GM12878 (cell line): ENCODE measurements around the gene KLHL15. TPM values are rescaled to one million over a fixed set of nuclear protein-coding genes. Genes with fewer than 3 reads are reported as not detected.

ENCODE experiments used
- ATAC-seq: fragments of 200-7000 bp; cut with Tn5 transposase; 3 replicates; pipeline ENCODE4 v1.9.1; 2020; ENCODE audit warnings: mild to moderate bottlenecking, moderate library complexity
- BruUV-seq: library from RNA; stranded (reverse); fragments of 400-500 nt; replicated peaks from 2 replicates; lab custom pipeline; 2021; lab: Mats Ljungman, UMichigan
- CTCF ChIA-PET: fragments of 300-600 bp; sonication (Branson Sonifier 250); formaldehyde crosslinking; extraction: SDS; loops from one replicate; lab custom pipeline; 2021; ENCODE audit warnings: inconsistent platforms; lab: Yijun Ruan, JAX
- POLR2A ChIA-PET: fragments of 350-600 bp; formaldehyde crosslinking; extraction: SDS; loops from one replicate; lab custom pipeline; 2021; ENCODE audit warnings: inconsistent platforms; lab: Charles Lee
- RAD21 ChIA-PET: fragments of 300-600 bp; sonication (Branson Sonifier 250); formaldehyde crosslinking; loops from one replicate; lab custom pipeline; 2023; ENCODE audit warnings: antibody characterized with exemption; ENCODE audit not compliant: unreplicated experiment; lab: Charles Lee
- SMC1A ChIA-PET: fragments of 300-600 bp; sonication (Branson Sonifier 250); formaldehyde crosslinking; loops from one replicate; lab custom pipeline; 2023; ENCODE audit not compliant: unreplicated experiment, uncharacterized antibody; lab: Charles Lee
- DNase-seq: peaks from one replicate; pipeline ENCODE4 v3.0.0-alpha.2; 2011; ENCODE audit warnings: low read depth, low spot score
- FAIRE-seq: peaks from 3 replicates; lab custom pipeline; 2011; peaks lifted over from hg19 to GRCh38; lab: Jason Lieb, UNC
- H2AFZ ChIP-seq: 2 replicates; pipeline ENCODE4 v1.6.0; 2011; ENCODE audit warnings: low read depth, low read length, control low read depth; ENCODE audit not compliant: control insufficient read depth
- H3K27ac ChIP-seq: 2 replicates; pipeline ENCODE4 v1.5.1; 2011; ENCODE audit warnings: control low read depth; ENCODE audit not compliant: control insufficient read depth, insufficient read depth
- H3K27me3 ChIP-seq, 2 experiments: replicated peaks in 1 of 2; 2 replicates each; pipeline versions ENCODE4 v1.6.0 to v1.6.1; 2011; ENCODE audit warnings: low read length in 1 of 2; ENCODE audit not compliant: control insufficient read depth in 2 of 2, insufficient read depth in 2 of 2
- H3K36me3 ChIP-seq, 2 experiments: 2 replicates each; pipeline ENCODE4 v1.5.1; 2011; ENCODE audit warnings: low read length in 1 of 2; ENCODE audit not compliant: control insufficient read depth in 2 of 2, insufficient read depth in 2 of 2
- H3K4me1 ChIP-seq: 2 replicates; pipeline ENCODE4 v1.6.1; 2011; ENCODE audit warnings: mild to moderate bottlenecking, low read length, moderate library complexity, mixed read lengths; ENCODE audit not compliant: control insufficient read depth, insufficient read depth
- H3K4me2 ChIP-seq: 2 replicates; pipeline ENCODE4 v1.6.0; 2011; ENCODE audit warnings: control low read depth; ENCODE audit not compliant: control insufficient read depth, insufficient read depth
- H3K4me3 ChIP-seq: fragments of 200-600 bp; sonication (generic); 2 replicates; pipeline ENCODE4 v1.5.1; 2016
- H3K79me2 ChIP-seq: 2 replicates; pipeline ENCODE4 v1.6.0; 2011; ENCODE audit warnings: low read length; ENCODE audit not compliant: control insufficient read depth, insufficient read depth
- H3K9ac ChIP-seq: 2 replicates; pipeline ENCODE4 v1.8.0; 2011; ENCODE audit warnings: low read length, control low read depth, mixed read lengths; ENCODE audit not compliant: control insufficient read depth, insufficient read depth
- H3K9me3 ChIP-seq: replicated peaks from 3 replicates; pipeline ENCODE4 v1.5.1; 2011; ENCODE audit warnings: mild to moderate bottlenecking, low read length; ENCODE audit not compliant: control insufficient read depth, insufficient read depth
- H4K20me1 ChIP-seq: 2 replicates; pipeline ENCODE4 v1.6.0; 2011; ENCODE audit not compliant: control insufficient read depth, insufficient read depth
- CHD1 ChIP-seq: IDR thresholded peaks from 2 replicates; pipeline ENCODE4 v1.6.1; 2012; ENCODE audit warnings: low read depth, low read length, improper control_type of control experiment
- CREM ChIP-seq: IDR thresholded peaks from 2 replicates; pipeline ENCODE4 v1.6.1; 2014; ENCODE audit warnings: antibody characterized with exemption, low read depth
- KAT2A ChIP-seq: conservative IDR thresholded peaks from 2 replicates; pipeline ENCODE4 v1.6.1; 2011; ENCODE audit warnings: low read depth, low read length; ENCODE audit not compliant: control insufficient read depth
- MTA2 ChIP-seq: fragments of 450-650 bp; IDR thresholded peaks from 2 replicates; pipeline ENCODE4 v1.6.1; 2016; ENCODE audit warnings: low read depth, mild to moderate bottlenecking, moderate library complexity
- PML ChIP-seq: IDR thresholded peaks from 2 replicates; pipeline ENCODE4 v1.6.1; 2012; ENCODE audit warnings: low read length, inconsistent platforms
- RCOR1 ChIP-seq: conservative IDR thresholded peaks from 2 replicates; pipeline ENCODE4 v1.6.1; 2012; ENCODE audit warnings: low read depth, low read length, improper control_type of control experiment
- SIN3A ChIP-seq: IDR thresholded peaks from 2 replicates; pipeline ENCODE4 v1.6.1; 2012; ENCODE audit warnings: low read depth, low read length, improper control_type of control experiment
- TCF7 ChIP-seq: IDR thresholded peaks from 2 replicates; pipeline ENCODE4 v1.6.1; 2014; ENCODE audit warnings: antibody characterized with exemption, borderline replicate concordance
- WGBS: methylation state at CpG from one replicate; pipeline ENCODE4 v1.1.6; 2016; ENCODE audit warnings: low lambda C conversion rate; ENCODE audit not compliant: insufficient replicate concordance, insufficient coverage; ENCODE audit errors: missing lambda C conversion rate; 5-methylcytosine and 5-hydroxymethylcytosine counted together
- in situ Hi-C: fragments of 300-500 bp; cut with MboI; formaldehyde crosslinking; loops from 9 replicates; pipeline ENCODE4 v1.14.3; 2018; ENCODE audit warnings: mixed read lengths
- intact Hi-C: fragments of 100-400 bp; cut with micrococcal nuclease; formaldehyde crosslinking; loops from one replicate; pipeline ENCODE4 v1.14.2; 2022; ENCODE audit not compliant: unreplicated experiment
- polyA plus RNA-seq, 11 experiments: library from polyadenylated mRNA; depleted of rRNA in 4 of 11; unstranded in 6 of 11; stranded (reverse) in 5 of 11; fragments of >200 nt; fragmentation: Nextera tagmentation in 4 of 11; fragmentation: Illumina TruSeq in 1 of 11; extraction: Ambion mirVana in 4 of 11; extraction: Trizol in 1 of 11; gene quantifications; 1 replicate in 1 of 11; 2 replicates in 10 of 11; pipeline versions ENCODE4 v1.2.1 to v1.2.3, GENCODE V29; 2011 to 2016; ENCODE audit warnings: inconsistent platforms in 2 of 11, missing spikeins in 2 of 11, low read depth in 1 of 11
- total RNA-seq, 4 experiments: library from RNA; depleted of rRNA in 3 of 4; stranded (reverse); fragments of >200 nt in 3 of 4; fragmentation: Illumina TruSeq in 1 of 4; extraction: Trizol in 1 of 4; gene quantifications; 2 replicates each; pipeline versions ENCODE4 v1.2.1 to v1.2.3, GENCODE V29; 2013 to 2021
- TF ChIP-seq, protein P1 (sequence below): fragments of 450-650 bp; IDR thresholded peaks from 2 replicates; pipeline ENCODE4 v1.6.1; 2017; ENCODE audit warnings: mild to moderate bottlenecking, moderate library complexity
- TF ChIP-seq, protein P2 (sequence below): IDR thresholded peaks from 2 replicates; pipeline ENCODE4 v1.6.1; 2012; ENCODE audit warnings: low read depth, low read length, improper control_type of control experiment
- TF ChIP-seq, protein P3 (sequence below): IDR thresholded peaks from 2 replicates; pipeline ENCODE4 v1.6.1; 2011; ENCODE audit warnings: mild to moderate bottlenecking, low read depth, low read length, moderate library complexity; ENCODE audit not compliant: insufficient replicate concordance
- TF ChIP-seq, protein P4 (sequence below): fragments of 450-650 bp; IDR thresholded peaks from 2 replicates; pipeline ENCODE4 v1.6.1; 2014; ENCODE audit warnings: mild to moderate bottlenecking

Gene KLHL15
- total and polyA plus RNA-seq, 10 of the 15 experiments (the other 5 are each of a cell fraction or from before 2014, with no cell fraction given): 1.4 to 7.0 (median 3.7) TPM

DNA sequence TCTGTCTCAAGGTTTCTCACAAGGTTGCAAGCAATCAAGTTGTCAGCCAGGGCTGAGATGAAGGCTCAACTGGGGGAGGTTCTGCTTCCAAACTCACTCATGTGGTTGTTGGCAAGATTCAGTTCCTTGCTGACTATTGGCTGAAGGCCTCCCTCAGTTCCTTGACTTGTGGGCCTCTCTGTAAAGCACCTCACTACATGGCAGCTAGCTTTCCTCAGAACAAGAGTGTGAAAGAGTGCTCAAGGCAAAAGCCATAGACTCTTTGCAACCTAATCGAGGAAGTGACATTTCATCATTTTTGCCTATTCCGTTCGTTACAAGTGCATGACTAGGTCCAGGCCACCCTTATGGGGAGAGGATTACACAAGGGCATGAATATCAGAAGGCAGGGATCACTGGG lies 67.2 kb downstream of the KLHL15 start:
- intact Hi-C loops: no loop called here

More for the DNA sequence above, 67.2 kb downstream of the KLHL15 start:
- Histone ChIP-seq H3K79me2 (no peaks in the 10 kb centered on the region), H2AFZ (no peak overlapping the region), H4K20me1 (no peaks in the 10 kb centered on the region), H3K36me3 (no peaks in the 10 kb centered on the region), H3K27ac (no peak overlapping the region), H3K27me3 (no peaks in the 10 kb centered on the region), H3K4me1 (no peaks in the 10 kb centered on the region), H3K4me3 (no peak overlapping the region), H3K9me3 (no peaks in the 10 kb centered on the region), H3K4me2 (no peak overlapping the region), H3K9ac (no peak overlapping the region)
- SMC1A ChIA-PET: no interaction called here
- DNase-seq (no peak), FAIRE-seq (no peak), ATAC-seq (no peak)
- in situ Hi-C loops: no loop called here
- CTCF ChIA-PET: no interaction called here
- TF ChIP-seq CHD1 (no peak), RCOR1 (no peak), PML (no peak), MTA2 (no peak), KAT2A (no peak), SIN3A (no peak), TCF7 (no peak), CREM (no peak)
- TF ChIP-seq, protein P1, sequence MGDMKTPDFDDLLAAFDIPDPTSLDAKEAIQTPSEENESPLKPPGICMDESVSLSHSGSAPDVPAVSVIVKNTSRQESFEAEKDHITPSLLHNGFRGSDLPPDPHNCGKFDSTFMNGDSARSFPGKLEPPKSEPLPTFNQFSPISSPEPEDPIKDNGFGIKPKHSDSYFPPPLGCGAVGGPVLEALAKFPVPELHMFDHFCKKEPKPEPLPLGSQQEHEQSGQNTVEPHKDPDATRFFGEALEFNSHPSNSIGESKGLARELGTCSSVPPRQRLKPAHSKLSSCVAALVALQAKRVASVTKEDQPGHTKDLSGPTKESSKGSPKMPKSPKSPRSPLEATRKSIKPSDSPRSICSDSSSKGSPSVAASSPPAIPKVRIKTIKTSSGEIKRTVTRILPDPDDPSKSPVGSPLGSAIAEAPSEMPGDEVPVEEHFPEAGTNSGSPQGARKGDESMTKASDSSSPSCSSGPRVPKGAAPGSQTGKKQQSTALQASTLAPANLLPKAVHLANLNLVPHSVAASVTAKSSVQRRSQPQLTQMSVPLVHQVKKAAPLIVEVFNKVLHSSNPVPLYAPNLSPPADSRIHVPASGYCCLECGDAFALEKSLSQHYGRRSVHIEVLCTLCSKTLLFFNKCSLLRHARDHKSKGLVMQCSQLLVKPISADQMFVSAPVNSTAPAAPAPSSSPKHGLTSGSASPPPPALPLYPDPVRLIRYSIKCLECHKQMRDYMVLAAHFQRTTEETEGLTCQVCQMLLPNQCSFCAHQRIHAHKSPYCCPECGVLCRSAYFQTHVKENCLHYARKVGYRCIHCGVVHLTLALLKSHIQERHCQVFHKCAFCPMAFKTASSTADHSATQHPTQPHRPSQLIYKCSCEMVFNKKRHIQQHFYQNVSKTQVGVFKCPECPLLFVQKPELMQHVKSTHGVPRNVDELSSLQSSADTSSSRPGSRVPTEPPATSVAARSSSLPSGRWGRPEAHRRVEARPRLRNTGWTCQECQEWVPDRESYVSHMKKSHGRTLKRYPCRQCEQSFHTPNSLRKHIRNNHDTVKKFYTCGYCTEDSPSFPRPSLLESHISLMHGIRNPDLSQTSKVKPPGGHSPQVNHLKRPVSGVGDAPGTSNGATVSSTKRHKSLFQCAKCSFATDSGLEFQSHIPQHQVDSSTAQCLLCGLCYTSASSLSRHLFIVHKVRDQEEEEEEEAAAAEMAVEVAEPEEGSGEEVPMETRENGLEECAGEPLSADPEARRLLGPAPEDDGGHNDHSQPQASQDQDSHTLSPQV: no peak
- TF ChIP-seq, protein P2, sequence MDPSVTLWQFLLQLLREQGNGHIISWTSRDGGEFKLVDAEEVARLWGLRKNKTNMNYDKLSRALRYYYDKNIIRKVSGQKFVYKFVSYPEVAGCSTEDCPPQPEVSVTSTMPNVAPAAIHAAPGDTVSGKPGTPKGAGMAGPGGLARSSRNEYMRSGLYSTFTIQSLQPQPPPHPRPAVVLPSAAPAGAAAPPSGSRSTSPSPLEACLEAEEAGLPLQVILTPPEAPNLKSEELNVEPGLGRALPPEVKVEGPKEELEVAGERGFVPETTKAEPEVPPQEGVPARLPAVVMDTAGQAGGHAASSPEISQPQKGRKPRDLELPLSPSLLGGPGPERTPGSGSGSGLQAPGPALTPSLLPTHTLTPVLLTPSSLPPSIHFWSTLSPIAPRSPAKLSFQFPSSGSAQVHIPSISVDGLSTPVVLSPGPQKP: no peak
- TF ChIP-seq, protein P3, sequence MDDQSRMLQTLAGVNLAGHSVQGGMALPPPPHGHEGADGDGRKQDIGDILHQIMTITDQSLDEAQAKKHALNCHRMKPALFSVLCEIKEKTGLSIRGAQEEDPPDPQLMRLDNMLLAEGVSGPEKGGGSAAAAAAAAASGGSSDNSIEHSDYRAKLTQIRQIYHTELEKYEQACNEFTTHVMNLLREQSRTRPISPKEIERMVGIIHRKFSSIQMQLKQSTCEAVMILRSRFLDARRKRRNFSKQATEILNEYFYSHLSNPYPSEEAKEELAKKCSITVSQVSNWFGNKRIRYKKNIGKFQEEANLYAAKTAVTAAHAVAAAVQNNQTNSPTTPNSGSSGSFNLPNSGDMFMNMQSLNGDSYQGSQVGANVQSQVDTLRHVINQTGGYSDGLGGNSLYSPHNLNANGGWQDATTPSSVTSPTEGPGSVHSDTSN: no peak
- TF ChIP-seq, protein P4, sequence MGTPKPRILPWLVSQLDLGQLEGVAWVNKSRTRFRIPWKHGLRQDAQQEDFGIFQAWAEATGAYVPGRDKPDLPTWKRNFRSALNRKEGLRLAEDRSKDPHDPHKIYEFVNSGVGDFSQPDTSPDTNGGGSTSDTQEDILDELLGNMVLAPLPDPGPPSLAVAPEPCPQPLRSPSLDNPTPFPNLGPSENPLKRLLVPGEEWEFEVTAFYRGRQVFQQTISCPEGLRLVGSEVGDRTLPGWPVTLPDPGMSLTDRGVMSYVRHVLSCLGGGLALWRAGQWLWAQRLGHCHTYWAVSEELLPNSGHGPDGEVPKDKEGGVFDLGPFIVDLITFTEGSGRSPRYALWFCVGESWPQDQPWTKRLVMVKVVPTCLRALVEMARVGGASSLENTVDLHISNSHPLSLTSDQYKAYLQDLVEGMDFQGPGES: no peak
- 60% methylated on average over 3 of the region's 3 CpGs for WGBS
- POLR2A ChIA-PET: no interaction called here
- RAD21 ChIA-PET: no interaction called here
- no TSS peak for BruUV-seq
